H1 (cell line): ENCODE data around the gene SOCS4. TPM values are rescaled to one million over a fixed set of nuclear protein-coding genes. Genes with fewer than 3 reads are reported as not detected.

Experiments
- CTCF ChIA-PET: fragments of 300-600 bp; sonication (Branson Sonifier 250); formaldehyde crosslinking; loops from one replicate; lab custom pipeline; 2021; ENCODE audit not compliant: partially characterized antibody; lab: Charles Lee
- POLR2A ChIA-PET: fragments of 300-600 bp; sonication (Branson Sonifier 250); formaldehyde crosslinking; loops from one replicate; lab custom pipeline; 2021; ENCODE audit warnings: inconsistent platforms; ENCODE audit not compliant: partially characterized antibody; lab: Charles Lee
- DNase-seq, 2 experiments: peaks; one replicate each; pipeline versions ENCODE4 v3.0.0 to v3.0.0-alpha.2; 2010 to 2022; ENCODE audit warnings: low spot score in 2 of 2, low read depth in 1 of 2, mixed read lengths in 1 of 2
- FAIRE-seq: peaks from 2 replicates; lab custom pipeline; 2011; peaks lifted over from hg19 to GRCh38; lab: Jason Lieb, UNC
- H2AFZ ChIP-seq: 2 replicates; pipeline ENCODE4 v1.8.1; 2012; ENCODE audit warnings: low read length, inconsistent platforms
- H2AK5ac ChIP-seq: 2 replicates; pipeline ENCODE4 v1.6.1; 2013; ENCODE audit warnings: low read depth, low read length
- H2BK120ac ChIP-seq: replicated peaks from 2 replicates; pipeline ENCODE3; 2013; ENCODE audit warnings: low read depth, low read length, inconsistent platforms
- H2BK12ac ChIP-seq: 2 replicates; pipeline ENCODE4 v1.6.1; 2013; ENCODE audit warnings: low read depth, low read length
- H2BK15ac ChIP-seq: 2 replicates; pipeline ENCODE4 v1.6.1; 2013; ENCODE audit warnings: low read length
- H2BK20ac ChIP-seq: 2 replicates; pipeline ENCODE4 v1.6.1; 2013; ENCODE audit warnings: low read length
- H2BK5ac ChIP-seq: 2 replicates; pipeline ENCODE4 v1.6.1; 2013; ENCODE audit warnings: low read depth, low read length
- H3K14ac ChIP-seq: 2 replicates; pipeline ENCODE4 v1.6.1; 2013; ENCODE audit warnings: inconsistent platforms; ENCODE audit not compliant: insufficient read length
- H3K18ac ChIP-seq: 2 replicates; pipeline ENCODE4 v1.6.1; 2013; ENCODE audit warnings: low read length; ENCODE audit errors: extremely low read depth
- H3K23ac ChIP-seq: 2 replicates; pipeline ENCODE4 v1.6.1; 2013; ENCODE audit warnings: inconsistent platforms; ENCODE audit not compliant: insufficient read length
- H3K23me2 ChIP-seq: 2 replicates; pipeline ENCODE4 v1.6.1; 2013; ENCODE audit warnings: low read depth, low read length
- H3K27ac ChIP-seq: 2 replicates; pipeline ENCODE4 v1.6.1; 2011; ENCODE audit warnings: low read depth, low read length, inconsistent platforms
- H3K27me3 ChIP-seq, 4 experiments: replicated peaks in 1 of 4; 1 replicate in 1 of 4; 2 replicates in 3 of 4; pipeline versions ENCODE4 v1.6.1 to v1.8.1; 2011 to 2013; ENCODE audit warnings: low read length in 3 of 4, mild to moderate bottlenecking in 3 of 4, inconsistent platforms in 2 of 4, mixed read lengths in 2 of 4, moderate library complexity in 1 of 4; ENCODE audit not compliant: control insufficient read depth in 3 of 4, insufficient read depth in 3 of 4; ENCODE audit errors: extremely low read depth in 1 of 4
- H3K36me3 ChIP-seq, 4 experiments: 2 replicates each; pipeline versions ENCODE4 v1.6.1 to v1.8.1; 2011 to 2013; ENCODE audit warnings: mild to moderate bottlenecking in 4 of 4, low read length in 3 of 4, moderate library complexity in 2 of 4, control low read depth in 1 of 4, inconsistent platforms in 1 of 4; ENCODE audit not compliant: insufficient read depth in 4 of 4, control insufficient read depth in 2 of 4
- H3K4ac ChIP-seq: replicated peaks from 2 replicates; pipeline ENCODE3; 2013; ENCODE audit warnings: low read length, low read depth, mixed read lengths, inconsistent platforms; ENCODE audit not compliant: insufficient read length
- H3K4me1 ChIP-seq, 4 experiments: replicated peaks in 1 of 4; 1 replicate in 1 of 4; 2 replicates in 3 of 4; pipeline versions ENCODE4 v1.6.1 to v1.8.1; 2011 to 2013; ENCODE audit warnings: low read length in 3 of 4, inconsistent platforms in 2 of 4, mixed read lengths in 1 of 4; ENCODE audit not compliant: insufficient read depth in 4 of 4, control insufficient read depth in 3 of 4
- H3K4me2 ChIP-seq, 2 experiments: 2 replicates each; pipeline versions ENCODE4 v1.6.1 to v1.8.1; 2011 to 2013; ENCODE audit warnings: low read depth in 2 of 2, low read length in 2 of 2, control low read depth in 1 of 2, inconsistent platforms in 1 of 2, mild to moderate bottlenecking in 1 of 2; ENCODE audit not compliant: insufficient read depth in 1 of 2
- H3K4me3 ChIP-seq, 4 experiments: fragments of 200-600, 300-600 bp in 1 of 4; sonication (generic), shearing (Covaris generic), sonication (Bioruptor Twin) in 1 of 4; 2 replicates each; pipeline versions ENCODE4 v1.5.1 to v1.8.1; 2011 to 2016; ENCODE audit warnings: low read length in 4 of 4, low read depth in 3 of 4, control low read depth in 2 of 4, inconsistent platforms in 2 of 4, mild to moderate bottlenecking in 2 of 4, mixed read lengths in 1 of 4, moderate library complexity in 1 of 4; ENCODE audit not compliant: insufficient read depth in 2 of 4; ENCODE audit errors: extremely low read depth in 1 of 4
- H3K56ac ChIP-seq: replicated peaks from 2 replicates; pipeline ENCODE3; 2013; ENCODE audit warnings: low read depth, mild to moderate bottlenecking, mixed read lengths, low read length, inconsistent platforms; ENCODE audit not compliant: insufficient read length
- H3K79me1 ChIP-seq: 2 replicates; pipeline ENCODE4 v1.6.1; 2013; ENCODE audit warnings: low read depth, low read length, control low read depth
- H3K79me2 ChIP-seq, 2 experiments: 2 replicates each; pipeline versions ENCODE4 v1.6.1 to v1.8.1; 2012 to 2013; ENCODE audit warnings: low read length in 2 of 2, mild to moderate bottlenecking in 2 of 2, inconsistent platforms in 1 of 2; ENCODE audit not compliant: insufficient read depth in 2 of 2, control insufficient read depth in 1 of 2
- H3K9ac ChIP-seq, 4 experiments: replicated peaks in 1 of 4; 1 replicate in 1 of 4; 2 replicates in 3 of 4; pipeline versions ENCODE4 v1.6.1 to v1.8.1; 2011 to 2013; ENCODE audit warnings: low read depth in 3 of 4, low read length in 3 of 4, control low read depth in 2 of 4, mild to moderate bottlenecking in 2 of 4, moderate library complexity in 2 of 4, inconsistent platforms in 1 of 4; ENCODE audit errors: extremely low read depth in 1 of 4
- H3K9me3 ChIP-seq, 2 experiments: 2 replicates each; pipeline versions ENCODE4 v1.6.1 to v1.8.1; 2012 to 2013; ENCODE audit warnings: mild to moderate bottlenecking in 2 of 2, moderate library complexity in 2 of 2, control low read depth in 1 of 2, inconsistent platforms in 1 of 2, low read depth in 1 of 2, low read length in 1 of 2, mixed read lengths in 1 of 2; ENCODE audit not compliant: insufficient read depth in 2 of 2
- H4K20me1 ChIP-seq, 2 experiments: replicated peaks in 1 of 2; 2 replicates each; pipeline versions ENCODE3 to v1.8.1; 2011 to 2013; ENCODE audit warnings: inconsistent platforms in 2 of 2, low read length in 2 of 2, mild to moderate bottlenecking in 1 of 2; ENCODE audit not compliant: insufficient read depth in 2 of 2, control insufficient read depth in 1 of 2
- H4K5ac ChIP-seq: 2 replicates; pipeline ENCODE4 v1.6.1; 2013; ENCODE audit warnings: low read length, low read depth, mixed read lengths, inconsistent platforms; ENCODE audit not compliant: insufficient read length
- H4K8ac ChIP-seq: 2 replicates; pipeline ENCODE4 v1.8.0; 2013; ENCODE audit warnings: mild to moderate bottlenecking, moderate library complexity, low read length, inconsistent platforms; ENCODE audit not compliant: insufficient read depth; ENCODE audit errors: extremely low read depth
- H4K91ac ChIP-seq: replicated peaks from 2 replicates; pipeline ENCODE3; 2013; ENCODE audit warnings: low read length, mixed read lengths, inconsistent platforms; ENCODE audit not compliant: insufficient read length
- GTF2F1 ChIP-seq: IDR thresholded peaks from 2 replicates; pipeline ENCODE4 v1.6.1; 2012; ENCODE audit warnings: low read depth, low read length, improper control_type of control experiment, borderline replicate concordance
- KDM4A ChIP-seq: IDR thresholded peaks from one replicate; pipeline ENCODE4 v1.7.1; 2012; ENCODE audit warnings: low read depth, mild to moderate bottlenecking, moderate library complexity, low read length, inconsistent platforms; ENCODE audit not compliant: severe bottlenecking
- RNF2 ChIP-seq: fragments of 200-900, 300-1000 bp; sonication (generic); IDR thresholded peaks from 2 replicates; pipeline ENCODE4 v1.7.1; 2016; ENCODE audit warnings: borderline replicate concordance, low read depth, mild to moderate bottlenecking, antibody characterized with exemption, low read length; ENCODE audit not compliant: poor library complexity, severe bottlenecking; ENCODE audit errors: missing control alignments
- SUZ12 ChIP-seq: fragments of 200-600 bp; sonication (generic); IDR thresholded peaks from 2 replicates; pipeline ENCODE4 v1.6.1; 2012; ENCODE audit warnings: mild to moderate bottlenecking, inconsistent platforms, low read length, moderate library complexity, mixed read lengths
- USF2 ChIP-seq: IDR thresholded peaks from 2 replicates; pipeline ENCODE4 v1.6.1; 2011; ENCODE audit warnings: low read length, improper control_type of control experiment
- polyA plus RNA-seq, 7 experiments: library from polyadenylated mRNA; depleted of rRNA in 3 of 7; stranded (reverse) in 5 of 7; unstranded in 2 of 7; fragments of >200 nt in 5 of 7; fragments of 200-250 nt in 2 of 7; gene quantifications; 1 replicate in 5 of 7; 2 replicates in 1 of 7; 4 replicates in 1 of 7; pipeline versions ENCODE4 v1.2.1 to v1.2.3, GENCODE V29; 2011 to 2013; ENCODE audit warnings: missing spikeins in 2 of 7, mixed read lengths in 2 of 7
- total RNA-seq: library from RNA; stranded (reverse); fragmentation: NEBNext Ultra II Directional; extraction: Animal tissue kit (Norgen Biotek cat#: 25700); gene quantifications from 2 replicates; pipeline ENCODE4 v1.2.1, GENCODE V29; 2021

The SOCS4 gene
- total and polyA plus RNA-seq, 2 of the 8 experiments (the other 6 are each of a cell fraction or from before 2014, with no cell fraction given): 5.5 to 31.5 TPM

GRCh38 chr14:55088356-55088755, 61.3 kb downstream of the SOCS4 start:
- Histone ChIP-seq H3K4me3 (no peak overlapping the region), H3K36me3 (no peaks in the 10 kb centered on the region), H2BK120ac (no peak overlapping the region), H3K9ac (no peak overlapping the region), H2BK15ac (no peak overlapping the region), H3K23ac (no peak overlapping the region), H4K20me1 (no peaks in the 10 kb centered on the region), H3K27ac (no peak overlapping the region), H3K4me2 (no peak overlapping the region), H4K91ac (no peak overlapping the region), H3K9me3 (no peaks in the 10 kb centered on the region), H2BK12ac (no peak overlapping the region), H3K79me1 (no peaks in the 10 kb centered on the region), H2AFZ (no peak overlapping the region), H2BK5ac (no peak overlapping the region), H3K14ac (no peak overlapping the region), H3K27me3 (no peaks in the 10 kb centered on the region), H3K18ac (no peak overlapping the region), H3K4ac (no peak overlapping the region), H3K4me1 (no peaks in the 10 kb centered on the region), H4K8ac (no peak overlapping the region), H2BK20ac (no peak overlapping the region), H3K23me2 (peaks cover 3% of the 10 kb centered on the region; the same call in 1 of the 2 replicates), H3K79me2 (no peaks in the 10 kb centered on the region), H3K56ac (no peak overlapping the region), H4K5ac (no peak overlapping the region), H2AK5ac (no peak overlapping the region)
- FAIRE-seq: no peak
- POLR2A ChIA-PET: interaction anchor here (0.6 to 1.3 kb wide), 2 partner anchors 37 to 47 kb away, joined by 3 read pairs; partner anchors contain the start of gene MAPK1IP1L
- CTCF ChIA-PET: interaction anchor here (1.1 to 3.0 kb wide), 5 partner anchors 9 to 72 kb away, joined by 3 to 25 read pairs (median 8); no protein-coding TSS in a partner anchor
- TF ChIP-seq GTF2F1: no peak
- TF ChIP-seq KDM4A: no peak
- TF ChIP-seq RNF2: no peak
- no peak for TF ChIP-seq SUZ12
- no peak for TF ChIP-seq USF2
- DNase-seq: no peak
